GM12872 (cell line): ENCODE measurements around the gene MUC5AC.

Experiments
- CTCF ChIP-seq: IDR thresholded peaks from 3 replicates; pipeline ENCODE4 v1.5.1; 2011; ENCODE audit warnings: low read depth, mild to moderate bottlenecking, low read length, moderate library complexity; ENCODE audit not compliant: insufficient read depth

The MUC5AC gene

GRCh38 chr11:1181853-1182535 is 24.2 kb downstream of the MUC5AC start:
- no peak for TF ChIP-seq CTCF

GRCh38 chr11:1192741-1193325 is 35.1 kb downstream of the MUC5AC start:
- TF ChIP-seq CTCF = no peak

GRCh38 chr11:1193326-1194230 is 35.8 kb downstream of the MUC5AC start:
- no peak for TF ChIP-seq CTCF

GRCh38 chr11:1194231-1194976 is 36.7 kb downstream of the MUC5AC start:
- TF ChIP-seq CTCF = no peak

- no peak for TF ChIP-seq CTCF
Measured at GRCh38 chr11:1194977-1195681, 37.4 kb downstream of the MUC5AC start.

- TF ChIP-seq CTCF = no peak
Measured at GRCh38 chr11:1195682-1196515, 38.1 kb downstream of the MUC5AC start.
